ENCODE results near the gene CDC6.

- TF ChIP-seq ZNF384 (IDR thresholded peaks at IDR 0.05) (no peak), BHLHE40 (IDR thresholded peaks at IDR 0.05; ENCODE audit: borderline replicate concordance) (no peak), FOXM1 (IDR thresholded peaks at IDR 0.05; ENCODE audit: borderline replicate concordance) (no peak), SUZ12 (IDR thresholded peaks at IDR 0.05) (no peak)
Measured at GRCh38 chr17:40312893-40313667, 25.4 kb downstream of the CDC6 start.
